OCI-LY3 (cell line): Measurements from ENCODE around the gene CST4.

Experiments
- CTCF ChIP-seq: fragments of 200-600, 300-600 bp; sonication (generic); IDR thresholded peaks from 2 replicates; pipeline ENCODE4 v1.5.1; 2014; ENCODE audit warnings: antibody characterized with exemption, low read length, low read depth
- EZH2phosphoT487 ChIP-seq: fragments of 200-600 bp; shearing (Covaris generic); IDR thresholded peaks from 2 replicates; pipeline ENCODE4 v1.6.1; 2018; ENCODE audit warnings: antibody characterized with exemption, mixed run types, low read depth

DNA sequence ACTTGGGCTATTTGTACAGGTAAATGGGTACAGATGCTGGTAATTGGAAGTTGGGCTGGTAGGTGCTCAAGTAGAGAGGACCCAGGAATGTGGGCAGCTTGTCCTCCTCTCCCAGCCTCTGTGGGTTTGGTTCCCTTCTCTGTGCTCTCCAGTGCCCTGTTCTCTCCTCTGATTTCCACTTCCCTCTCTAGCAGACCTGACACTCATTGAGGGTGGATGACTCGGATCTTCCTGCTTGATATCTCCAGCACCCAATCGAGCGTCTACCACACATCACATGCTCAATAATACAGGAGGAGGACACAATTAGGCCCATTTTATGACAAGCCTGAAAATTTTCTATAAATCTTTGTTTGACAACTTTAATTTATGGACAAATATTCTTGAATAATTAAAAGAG, 38.2 kb upstream of the CST4 start:
- TF ChIP-seq CTCF, result no peak
- TF ChIP-seq EZH2phosphoT487, result no peak
